H1 (cell line): Measurements from ENCODE around the gene LGR4. TPM values are rescaled to one million over a fixed set of nuclear protein-coding genes. Genes with fewer than 3 reads are reported as not detected.

Source experiments
- CREB1 ChIP-seq: IDR thresholded peaks from 2 replicates; pipeline ENCODE4 v1.6.1; 2012; ENCODE audit warnings: inconsistent platforms
- NRF1 ChIP-seq: IDR thresholded peaks from 2 replicates; pipeline ENCODE4 v1.6.1; 2011; ENCODE audit warnings: mild to moderate bottlenecking, low read depth, low read length, improper control_type of control experiment
- RBBP5 ChIP-seq: IDR thresholded peaks from 2 replicates; pipeline ENCODE4 v1.7.1; 2012; ENCODE audit warnings: low read depth, mild to moderate bottlenecking, inconsistent platforms, low read length, moderate library complexity, borderline replicate concordance
- RFX5 ChIP-seq: IDR thresholded peaks from 2 replicates; pipeline ENCODE4 v1.6.1; 2011; ENCODE audit warnings: low read depth, low read length, improper control_type of control experiment, borderline replicate concordance
- RXRA ChIP-seq: IDR thresholded peaks from 2 replicates; pipeline ENCODE4 v1.6.1; 2011; ENCODE audit warnings: low read depth, mild to moderate bottlenecking, low read length, moderate library complexity; ENCODE audit not compliant: insufficient read depth
- YY1 ChIP-seq: IDR thresholded peaks from 2 replicates; pipeline ENCODE4 v1.6.1; 2011; ENCODE audit warnings: low read depth, mild to moderate bottlenecking, low read length
- polyA plus RNA-seq, 7 experiments: library from polyadenylated mRNA; depleted of rRNA in 3 of 7; stranded (reverse) in 5 of 7; unstranded in 2 of 7; fragments of >200 nt in 5 of 7; fragments of 200-250 nt in 2 of 7; gene quantifications; 1 replicate in 5 of 7; 2 replicates in 1 of 7; 4 replicates in 1 of 7; pipeline versions ENCODE4 v1.2.1 to v1.2.3, GENCODE V29; 2011 to 2013; ENCODE audit warnings: missing spikeins in 2 of 7, mixed read lengths in 2 of 7
- total RNA-seq: library from RNA; stranded (reverse); fragmentation: NEBNext Ultra II Directional; extraction: Animal tissue kit (Norgen Biotek cat#: 25700); gene quantifications from 2 replicates; pipeline ENCODE4 v1.2.1, GENCODE V29; 2021
- TF ChIP-seq, protein P1 (sequence below): fragments of 300-600 bp; sonication (generic); IDR thresholded peaks from 2 replicates; pipeline ENCODE4 v1.7.1; 2012; ENCODE audit warnings: low read length, moderate library complexity, mild to moderate bottlenecking, inconsistent platforms; ENCODE audit not compliant: insufficient replicate concordance
- TF ChIP-seq, protein P2 (sequence below): IDR thresholded peaks from 2 replicates; pipeline ENCODE4 v1.6.1; 2012; ENCODE audit warnings: low read length, inconsistent platforms

Gene LGR4
- total and polyA plus RNA-seq, 2 of the 8 experiments (the other 6 are each of a cell fraction or from before 2014, with no cell fraction given) = 26.6 to 61.7 TPM

DNA sequence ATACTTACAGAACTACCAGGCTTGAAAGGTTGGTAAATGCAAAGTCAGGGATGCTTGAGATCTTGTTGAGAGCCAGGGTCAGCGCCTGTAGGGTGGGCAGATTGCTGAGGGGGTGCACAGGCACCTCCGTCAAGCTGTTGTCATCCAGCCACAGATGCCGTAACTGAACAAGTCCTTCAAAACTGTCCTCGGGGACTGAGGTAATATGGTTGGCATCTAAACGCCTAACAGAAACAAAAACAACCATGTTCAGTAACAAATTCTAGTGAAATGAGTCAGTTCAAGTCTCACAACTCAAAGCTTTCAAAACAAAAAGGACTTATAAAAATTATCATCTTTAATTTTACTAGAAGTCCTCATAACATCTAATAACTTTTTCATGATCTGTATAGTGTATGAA, 87.3 kb downstream of the LGR4 start (continued):
- TF ChIP-seq, protein P1, sequence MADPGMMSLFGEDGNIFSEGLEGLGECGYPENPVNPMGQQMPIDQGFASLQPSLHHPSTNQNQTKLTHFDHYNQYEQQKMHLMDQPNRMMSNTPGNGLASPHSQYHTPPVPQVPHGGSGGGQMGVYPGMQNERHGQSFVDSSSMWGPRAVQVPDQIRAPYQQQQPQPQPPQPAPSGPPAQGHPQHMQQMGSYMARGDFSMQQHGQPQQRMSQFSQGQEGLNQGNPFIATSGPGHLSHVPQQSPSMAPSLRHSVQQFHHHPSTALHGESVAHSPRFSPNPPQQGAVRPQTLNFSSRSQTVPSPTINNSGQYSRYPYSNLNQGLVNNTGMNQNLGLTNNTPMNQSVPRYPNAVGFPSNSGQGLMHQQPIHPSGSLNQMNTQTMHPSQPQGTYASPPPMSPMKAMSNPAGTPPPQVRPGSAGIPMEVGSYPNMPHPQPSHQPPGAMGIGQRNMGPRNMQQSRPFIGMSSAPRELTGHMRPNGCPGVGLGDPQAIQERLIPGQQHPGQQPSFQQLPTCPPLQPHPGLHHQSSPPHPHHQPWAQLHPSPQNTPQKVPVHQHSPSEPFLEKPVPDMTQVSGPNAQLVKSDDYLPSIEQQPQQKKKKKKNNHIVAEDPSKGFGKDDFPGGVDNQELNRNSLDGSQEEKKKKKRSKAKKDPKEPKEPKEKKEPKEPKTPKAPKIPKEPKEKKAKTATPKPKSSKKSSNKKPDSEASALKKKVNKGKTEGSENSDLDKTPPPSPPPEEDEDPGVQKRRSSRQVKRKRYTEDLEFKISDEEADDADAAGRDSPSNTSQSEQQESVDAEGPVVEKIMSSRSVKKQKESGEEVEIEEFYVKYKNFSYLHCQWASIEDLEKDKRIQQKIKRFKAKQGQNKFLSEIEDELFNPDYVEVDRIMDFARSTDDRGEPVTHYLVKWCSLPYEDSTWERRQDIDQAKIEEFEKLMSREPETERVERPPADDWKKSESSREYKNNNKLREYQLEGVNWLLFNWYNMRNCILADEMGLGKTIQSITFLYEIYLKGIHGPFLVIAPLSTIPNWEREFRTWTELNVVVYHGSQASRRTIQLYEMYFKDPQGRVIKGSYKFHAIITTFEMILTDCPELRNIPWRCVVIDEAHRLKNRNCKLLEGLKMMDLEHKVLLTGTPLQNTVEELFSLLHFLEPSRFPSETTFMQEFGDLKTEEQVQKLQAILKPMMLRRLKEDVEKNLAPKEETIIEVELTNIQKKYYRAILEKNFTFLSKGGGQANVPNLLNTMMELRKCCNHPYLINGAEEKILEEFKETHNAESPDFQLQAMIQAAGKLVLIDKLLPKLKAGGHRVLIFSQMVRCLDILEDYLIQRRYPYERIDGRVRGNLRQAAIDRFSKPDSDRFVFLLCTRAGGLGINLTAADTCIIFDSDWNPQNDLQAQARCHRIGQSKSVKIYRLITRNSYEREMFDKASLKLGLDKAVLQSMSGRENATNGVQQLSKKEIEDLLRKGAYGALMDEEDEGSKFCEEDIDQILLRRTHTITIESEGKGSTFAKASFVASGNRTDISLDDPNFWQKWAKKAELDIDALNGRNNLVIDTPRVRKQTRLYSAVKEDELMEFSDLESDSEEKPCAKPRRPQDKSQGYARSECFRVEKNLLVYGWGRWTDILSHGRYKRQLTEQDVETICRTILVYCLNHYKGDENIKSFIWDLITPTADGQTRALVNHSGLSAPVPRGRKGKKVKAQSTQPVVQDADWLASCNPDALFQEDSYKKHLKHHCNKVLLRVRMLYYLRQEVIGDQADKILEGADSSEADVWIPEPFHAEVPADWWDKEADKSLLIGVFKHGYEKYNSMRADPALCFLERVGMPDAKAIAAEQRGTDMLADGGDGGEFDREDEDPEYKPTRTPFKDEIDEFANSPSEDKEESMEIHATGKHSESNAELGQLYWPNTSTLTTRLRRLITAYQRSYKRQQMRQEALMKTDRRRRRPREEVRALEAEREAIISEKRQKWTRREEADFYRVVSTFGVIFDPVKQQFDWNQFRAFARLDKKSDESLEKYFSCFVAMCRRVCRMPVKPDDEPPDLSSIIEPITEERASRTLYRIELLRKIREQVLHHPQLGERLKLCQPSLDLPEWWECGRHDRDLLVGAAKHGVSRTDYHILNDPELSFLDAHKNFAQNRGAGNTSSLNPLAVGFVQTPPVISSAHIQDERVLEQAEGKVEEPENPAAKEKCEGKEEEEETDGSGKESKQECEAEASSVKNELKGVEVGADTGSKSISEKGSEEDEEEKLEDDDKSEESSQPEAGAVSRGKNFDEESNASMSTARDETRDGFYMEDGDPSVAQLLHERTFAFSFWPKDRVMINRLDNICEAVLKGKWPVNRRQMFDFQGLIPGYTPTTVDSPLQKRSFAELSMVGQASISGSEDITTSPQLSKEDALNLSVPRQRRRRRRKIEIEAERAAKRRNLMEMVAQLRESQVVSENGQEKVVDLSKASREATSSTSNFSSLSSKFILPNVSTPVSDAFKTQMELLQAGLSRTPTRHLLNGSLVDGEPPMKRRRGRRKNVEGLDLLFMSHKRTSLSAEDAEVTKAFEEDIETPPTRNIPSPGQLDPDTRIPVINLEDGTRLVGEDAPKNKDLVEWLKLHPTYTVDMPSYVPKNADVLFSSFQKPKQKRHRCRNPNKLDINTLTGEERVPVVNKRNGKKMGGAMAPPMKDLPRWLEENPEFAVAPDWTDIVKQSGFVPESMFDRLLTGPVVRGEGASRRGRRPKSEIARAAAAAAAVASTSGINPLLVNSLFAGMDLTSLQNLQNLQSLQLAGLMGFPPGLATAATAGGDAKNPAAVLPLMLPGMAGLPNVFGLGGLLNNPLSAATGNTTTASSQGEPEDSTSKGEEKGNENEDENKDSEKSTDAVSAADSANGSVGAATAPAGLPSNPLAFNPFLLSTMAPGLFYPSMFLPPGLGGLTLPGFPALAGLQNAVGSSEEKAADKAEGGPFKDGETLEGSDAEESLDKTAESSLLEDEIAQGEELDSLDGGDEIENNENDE = no peak
- TF ChIP-seq YY1 = no peak
- TF ChIP-seq, protein P2, sequence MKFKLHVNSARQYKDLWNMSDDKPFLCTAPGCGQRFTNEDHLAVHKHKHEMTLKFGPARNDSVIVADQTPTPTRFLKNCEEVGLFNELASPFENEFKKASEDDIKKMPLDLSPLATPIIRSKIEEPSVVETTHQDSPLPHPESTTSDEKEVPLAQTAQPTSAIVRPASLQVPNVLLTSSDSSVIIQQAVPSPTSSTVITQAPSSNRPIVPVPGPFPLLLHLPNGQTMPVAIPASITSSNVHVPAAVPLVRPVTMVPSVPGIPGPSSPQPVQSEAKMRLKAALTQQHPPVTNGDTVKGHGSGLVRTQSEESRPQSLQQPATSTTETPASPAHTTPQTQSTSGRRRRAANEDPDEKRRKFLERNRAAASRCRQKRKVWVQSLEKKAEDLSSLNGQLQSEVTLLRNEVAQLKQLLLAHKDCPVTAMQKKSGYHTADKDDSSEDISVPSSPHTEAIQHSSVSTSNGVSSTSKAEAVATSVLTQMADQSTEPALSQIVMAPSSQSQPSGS = no peak
- TF ChIP-seq RXRA = no peak
- no peak for TF ChIP-seq NRF1
- TF ChIP-seq RFX5 = no peak
- no peak for TF ChIP-seq RBBP5
- TF ChIP-seq CREB1 = no peak
